Cerebellar nuclear complex (tissue), 1 donor: ENCODE measurements around the gene SPINK9.
"Not testable (repeated sequence)": the region's sequence is repeated elsewhere in the genome, so short reads cannot be mapped to it uniquely, and the experiment has no call there.

ENCODE experiments used
- DNase-seq, 2 experiments: peaks; one replicate each; lab custom pipeline; 2025; lab: John Stamatoyannopoulos, UW

SPINK9 gene, protein sequence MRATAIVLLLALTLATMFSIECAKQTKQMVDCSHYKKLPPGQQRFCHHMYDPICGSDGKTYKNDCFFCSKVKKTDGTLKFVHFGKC

GRCh38 chr5:148335259-148335658, at the start of gene SPINK9:
Gene SPINK9, plus strand, starts transcription at chr5:148335559. Its CDS starts 55 bp downstream, at chr5:148335614.
- no peak for DNase-seq

DNA sequence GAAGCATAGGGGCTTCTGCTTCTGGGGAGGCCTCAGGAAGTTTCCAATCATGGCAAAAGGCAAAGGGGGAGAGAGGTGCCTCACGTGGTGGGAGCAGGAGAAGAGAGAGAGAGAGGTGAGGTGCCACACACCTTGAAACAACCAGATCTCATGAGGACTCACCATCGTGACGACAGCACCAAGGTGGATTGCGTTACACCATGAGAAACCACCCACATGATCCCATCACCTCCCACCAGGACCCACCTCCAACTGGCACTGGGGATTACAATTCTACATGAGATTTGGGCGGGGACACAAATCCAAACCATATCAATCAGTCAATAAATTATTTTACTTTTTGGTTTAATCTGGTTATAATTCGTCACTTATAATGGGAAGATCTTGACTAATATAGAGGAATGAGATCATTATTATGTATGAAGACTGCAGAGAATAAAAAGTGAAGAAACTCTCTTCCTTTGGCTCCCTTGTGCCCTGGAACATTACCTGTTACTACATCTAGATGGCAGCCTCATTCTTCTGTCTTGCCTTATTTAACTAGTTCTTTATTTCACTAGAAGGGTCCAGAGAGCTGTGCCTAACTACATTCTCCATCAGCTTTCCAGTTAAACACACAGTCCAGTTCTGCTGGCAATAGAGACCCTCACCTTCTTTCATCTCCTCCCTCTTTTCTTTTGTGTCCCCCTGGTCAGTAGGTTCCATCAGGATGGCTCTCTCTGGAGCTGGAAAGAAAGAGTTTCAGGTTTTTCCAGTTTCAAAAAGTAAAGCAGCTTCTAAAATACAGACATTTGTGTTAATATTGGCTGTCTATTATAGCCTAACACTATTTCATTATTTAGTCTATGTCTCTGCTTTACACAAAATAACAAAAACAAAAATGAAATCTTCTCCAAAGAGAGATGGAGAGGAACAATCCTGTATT, 44.8 kb upstream of the SPINK9 start:
- DNase-seq, result no peak

DNA sequence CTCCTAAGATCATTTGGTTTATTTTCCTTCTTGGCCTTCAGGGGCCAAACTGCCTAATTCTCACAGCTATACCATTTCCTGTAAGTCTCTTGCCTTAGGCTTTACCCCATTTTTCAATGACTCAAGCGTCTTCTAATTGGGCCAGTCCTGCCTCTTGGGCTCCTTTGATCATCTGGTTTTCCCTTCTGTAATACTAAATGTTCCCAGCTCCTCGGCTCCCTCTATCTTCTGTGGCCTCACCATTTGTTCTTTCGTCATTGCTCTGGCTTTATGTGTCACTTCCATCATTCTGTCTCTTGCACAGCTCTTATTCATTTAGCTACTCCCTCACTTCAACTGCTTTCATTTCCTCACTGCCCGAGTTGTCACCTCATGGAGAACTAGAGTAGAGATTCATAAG, 37.6 kb upstream of the SPINK9 start:
- no peak for DNase-seq

GRCh38 chr5:148306446-148306845, 28.9 kb upstream of the SPINK9 start:
- DNase-seq, result no peak

GRCh38 chr5:148309019-148309418, 26.3 kb upstream of the SPINK9 start:
- no peak for DNase-seq

GRCh38 chr5:148309746-148310145, 25.6 kb upstream of the SPINK9 start:
- no peak for DNase-seq

DNA sequence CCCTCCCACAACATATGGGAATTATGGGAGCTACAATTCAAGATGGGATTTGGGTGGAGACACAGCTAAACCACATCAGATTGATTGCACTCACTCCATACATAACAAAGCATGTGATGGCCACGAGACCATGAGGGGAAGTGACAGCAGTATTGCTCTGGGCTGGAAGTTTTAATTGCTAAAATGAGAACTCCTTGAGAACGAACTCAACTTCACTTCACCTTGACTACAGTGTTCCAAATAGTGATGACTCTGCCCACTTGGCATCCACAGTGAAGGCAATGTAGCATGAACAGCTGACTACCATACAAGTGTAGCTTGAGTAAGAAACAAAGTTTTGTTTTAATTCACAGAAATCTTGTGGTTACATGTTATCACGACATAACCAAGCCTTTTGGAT, 23.9 kb upstream of the SPINK9 start:
- DNase-seq, result no peak

DNA sequence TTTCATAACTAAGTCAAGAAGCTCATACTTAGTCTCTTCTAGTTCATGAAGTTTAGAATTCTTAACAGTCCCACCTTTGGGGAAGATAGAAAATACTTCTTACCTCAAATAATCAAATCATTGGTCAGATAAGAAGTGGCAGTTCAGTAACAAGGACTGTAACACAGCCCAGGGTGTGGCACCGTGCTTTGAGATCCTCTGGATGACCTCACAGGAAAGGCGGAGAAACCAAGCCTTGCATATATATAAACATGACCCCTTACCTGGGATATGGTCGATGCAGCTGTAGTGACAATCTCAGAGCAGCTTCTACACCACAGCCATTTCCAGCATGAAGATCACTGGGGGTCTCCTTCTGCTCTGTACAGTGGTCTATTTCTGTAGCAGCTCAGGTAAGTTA, 23.2 kb upstream of the SPINK9 start, which contains the start of gene SPINK7:
SPINK7 (plus strand) TSS at position 271 of the 400 bp plus-strand sequence; CDS start at position 332, 61 bp downstream.
- no peak for DNase-seq

DNA sequence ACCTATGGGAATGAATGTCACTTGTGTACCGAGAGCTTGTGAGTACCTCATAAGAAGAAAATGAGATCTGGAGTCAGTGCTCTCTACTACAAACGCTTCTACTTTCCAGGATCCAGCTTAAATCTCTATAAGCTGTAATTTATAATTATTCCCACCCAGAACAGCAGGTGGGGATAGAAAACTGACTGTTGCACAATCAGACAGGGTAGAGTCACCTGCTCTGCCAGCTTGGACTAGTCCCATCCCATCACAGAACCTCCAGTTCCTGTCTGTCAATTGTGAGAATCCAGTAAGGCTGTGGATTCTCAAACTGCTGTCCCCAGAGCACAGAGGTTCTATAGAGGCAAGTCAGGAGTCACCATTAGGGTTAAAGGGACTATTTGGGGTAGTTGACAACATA, 21.2 kb upstream of the SPINK9 start:
- no peak for DNase-seq

GRCh38 chr5:148314731-148315130, 20.6 kb upstream of the SPINK9 start:
- no peak for DNase-seq

- not testable (repeated sequence) for DNase-seq
These were observed 15.1 kb upstream of the SPINK9 start for GRCh38 chr5:148320011-148320963.

GRCh38 chr5:148333262-148333849, 2.0 kb upstream of the SPINK9 start:
- no peak for DNase-seq

- DNase-seq, result no peak
These were observed 1.5 kb downstream of the SPINK9 start for GRCh38 chr5:148336704-148337435.

- DNase-seq, result no peak
These were observed 7.1 kb downstream of the SPINK9 start for GRCh38 chr5:148342371-148343045.

DNA sequence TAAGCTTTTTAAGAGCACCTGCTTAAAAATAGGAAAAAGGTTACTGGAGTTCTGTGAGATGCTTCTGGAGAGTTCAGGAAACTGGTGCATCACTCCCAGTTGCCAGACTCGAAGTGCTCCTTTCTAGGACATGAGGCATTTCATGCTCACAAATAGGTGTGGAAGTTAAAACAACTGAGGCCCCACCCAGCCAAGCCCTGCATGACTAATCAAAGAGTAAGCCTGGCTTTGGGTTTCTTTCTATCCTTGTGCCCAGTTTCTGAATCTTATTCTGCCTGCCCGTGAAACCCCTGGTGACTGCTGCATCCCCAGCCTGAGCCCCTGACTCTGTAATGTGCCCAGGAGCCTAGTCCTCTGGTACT, 7.7 kb downstream of the SPINK9 start:
- DNase-seq, result no peak

DNA sequence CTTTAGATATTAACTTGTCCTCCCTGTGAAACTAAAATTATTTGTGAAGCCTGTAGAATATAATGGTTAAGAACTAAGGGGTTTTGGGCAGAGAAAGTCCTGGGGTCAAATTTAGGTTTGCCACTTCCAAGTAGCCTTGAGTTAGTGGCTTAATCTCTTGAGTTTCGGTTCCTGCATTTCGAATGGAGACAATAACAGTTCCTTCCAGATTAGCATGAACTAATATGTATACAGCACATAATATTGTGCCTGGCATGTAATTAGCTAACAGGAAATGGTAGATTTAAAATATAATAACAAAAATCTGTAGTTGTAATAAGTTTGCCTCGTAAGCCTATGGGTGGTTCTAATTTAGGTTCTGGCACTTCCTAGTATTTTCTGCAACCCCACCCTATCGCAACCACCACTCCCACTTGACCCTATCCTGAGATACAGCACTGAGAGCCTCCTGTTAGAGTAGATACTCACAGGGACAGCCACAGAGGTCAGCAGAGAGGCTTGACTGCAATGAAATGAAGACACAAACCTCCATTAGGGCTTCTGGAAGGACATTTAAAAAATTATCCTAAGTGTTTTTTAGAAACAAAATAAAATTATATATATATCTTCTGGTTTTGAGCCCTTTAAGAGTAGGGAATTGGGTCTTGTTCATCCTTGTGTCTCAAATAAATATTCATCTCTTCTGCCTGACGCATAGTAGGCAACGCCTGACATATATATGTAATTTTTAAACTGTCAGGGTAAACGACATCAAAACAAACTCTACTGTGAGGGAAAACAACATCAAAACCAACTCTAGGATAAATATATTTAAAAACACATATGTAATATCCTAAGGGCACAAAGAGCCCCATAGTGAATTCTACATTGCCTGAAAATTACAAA, 8.5 kb downstream of the SPINK9 start:
- DNase-seq, result no peak

GRCh38 chr5:148347706-148348105, 12.3 kb downstream of the SPINK9 start:
- no peak for DNase-seq

GRCh38 chr5:148352696-148353095, 17.3 kb downstream of the SPINK9 start:
- no peak for DNase-seq

DNA sequence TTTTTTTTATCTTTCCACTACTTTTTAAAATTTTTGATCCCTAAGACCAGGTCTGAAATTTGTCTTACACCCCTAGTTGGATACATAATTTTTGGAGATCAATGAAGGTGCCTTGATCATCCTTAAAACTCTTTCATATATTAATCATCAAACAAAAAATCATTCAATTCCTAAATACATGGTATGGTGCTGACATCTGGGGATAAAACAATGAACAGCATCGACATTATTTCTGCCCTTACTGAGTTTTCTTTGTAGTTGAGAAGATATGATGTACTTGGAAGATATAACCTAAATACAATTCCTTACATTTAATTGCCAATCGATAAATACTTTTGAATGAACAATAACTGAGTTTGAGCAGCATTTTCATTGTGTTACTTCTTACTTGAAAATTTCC, 18.3 kb downstream of the SPINK9 start:
- DNase-seq, result no peak

- DNase-seq, result no peak
These were observed 29.0 kb downstream of the SPINK9 start for GRCh38 chr5:148364343-148364742.
